Large intestine (tissue), 3 donors: ENCODE data around the gene MRPL54. TPM values are rescaled to one million over a fixed set of nuclear protein-coding genes. Genes with fewer than 3 reads are reported as not detected.

Source experiments
- DNase-seq, 2 donors: peaks; one replicate each; pipeline versions ENCODE4 v3.0.0 to v3.0.0-alpha.2; 2013
- H3K27ac ChIP-seq: one replicate; pipeline ENCODE4 v1.5.1; 2013; ENCODE audit warnings: low read length
- H3K27me3 ChIP-seq: 2 replicates; pipeline ENCODE4 v1.6.1; 2013; ENCODE audit warnings: low read length; ENCODE audit not compliant: control insufficient read depth, insufficient read depth
- H3K36me3 ChIP-seq: 2 replicates; pipeline ENCODE4 v1.6.1; 2013; ENCODE audit warnings: low read length; ENCODE audit not compliant: control insufficient read depth, insufficient read depth
- H3K4me1 ChIP-seq: one replicate; pipeline ENCODE4 v1.6.1; 2013; ENCODE audit warnings: low read length; ENCODE audit not compliant: control insufficient read depth, insufficient read depth
- H3K4me3 ChIP-seq: one replicate; pipeline ENCODE4 v1.5.1; 2013; ENCODE audit warnings: low read length
- H3K9me3 ChIP-seq: one replicate; pipeline ENCODE4 v1.6.1; 2013; ENCODE audit warnings: mild to moderate bottlenecking, low read depth, low read length, moderate library complexity; ENCODE audit not compliant: control insufficient read depth
- WGBS: methylation state at CpG from one replicate; pipeline ENCODE4 v1.1.5; 2013; ENCODE audit warnings: low lambda C conversion rate; ENCODE audit not compliant: insufficient coverage; 5-methylcytosine and 5-hydroxymethylcytosine counted together
- polyA plus RNA-seq: library from polyadenylated mRNA; unstranded; fragments of 120-200 nt; gene quantifications from one replicate; pipeline ENCODE4 v1.2.1, GENCODE V29; 2013

MRPL54 gene
- polyA plus RNA-seq, 1 donor, result 52.1 TPM

- H3K9me3 ChIP-seq, result peaks cover 5% of the 10 kb centered on the region
- no peak overlapping the region for H3K4me3 ChIP-seq
- no peaks in the 10 kb centered on the region for H3K36me3 ChIP-seq
- H3K27ac ChIP-seq, result no peak overlapping the region
- no peak for DNase-seq
- H3K27me3 ChIP-seq, result peaks cover 29% of the 10 kb centered on the region
- H3K4me1 ChIP-seq, result no peaks in the 10 kb centered on the region
- WGBS, result 100% methylated on average over 1 of the region's 6 CpGs
Measured at GRCh38 chr19:3798137-3798536, 35.7 kb downstream of the MRPL54 start.

GRCh38 chr19:3800996-3801395 lies 38.5 kb downstream of the MRPL54 start:
- peaks cover 5% of the 10 kb centered on the region for H3K9me3 ChIP-seq
- H3K36me3 ChIP-seq, result no peaks in the 10 kb centered on the region
- no peak overlapping the region for H3K4me3 ChIP-seq
- no CpG with 5 or more reads among the region's 21 CpGs for WGBS
- no peaks in the 10 kb centered on the region for H3K4me1 ChIP-seq
- H3K27me3 ChIP-seq, result peaks cover 34% of the 10 kb centered on the region
- no peak overlapping the region for H3K27ac ChIP-seq
- DNase-seq, result no peak

- Histone ChIP-seq H3K4me3 (no peak overlapping the region), H3K9me3 (peaks cover 5% of the 10 kb centered on the region), H3K36me3 (no peaks in the 10 kb centered on the region), H3K4me1 (no peaks in the 10 kb centered on the region), H3K27me3 (peaks cover 34% of the 10 kb centered on the region), H3K27ac (no peak overlapping the region)
- WGBS, result no CpG with 5 or more reads among the region's 46 CpGs
- DNase-seq, result no peak
Measured at GRCh38 chr19:3801412-3802096, 39.1 kb downstream of the MRPL54 start.

GRCh38 chr19:3803114-3803888 lies 40.8 kb downstream of the MRPL54 start:
- Histone ChIP-seq H3K9me3 (peaks cover 5% of the 10 kb centered on the region), H3K36me3 (no peaks in the 10 kb centered on the region), H3K27ac (no peak overlapping the region), H3K4me3 (no peak overlapping the region), H3K27me3 (peaks cover 34% of the 10 kb centered on the region), H3K4me1 (no peaks in the 10 kb centered on the region)
- WGBS, result 100% methylated on average over 1 of the region's 24 CpGs
- no peak for DNase-seq

- DNase-seq, result no peak
- Histone ChIP-seq H3K4me3 (no peak overlapping the region), H3K27ac (no peak overlapping the region), H3K4me1 (no peaks in the 10 kb centered on the region), H3K36me3 (no peaks in the 10 kb centered on the region), H3K27me3 (peaks cover 34% of the 10 kb centered on the region), H3K9me3 (peaks cover 10% of the 10 kb centered on the region)
- no CpG with 5 or more reads among the region's 10 CpGs for WGBS
Measured at GRCh38 chr19:3803986-3804385, 41.5 kb downstream of the MRPL54 start.

GRCh38 chr19:3804429-3804828 lies 41.9 kb downstream of the MRPL54 start:
- WGBS, result no CpG with 5 or more reads among the region's 13 CpGs
- peaks cover 10% of the 10 kb centered on the region for H3K9me3 ChIP-seq
- H3K27me3 ChIP-seq, result peaks cover 29% of the 10 kb centered on the region

GRCh38 chr19:3805859-3806258 lies 43.4 kb downstream of the MRPL54 start:
- no peak overlapping the region for H3K27ac ChIP-seq
- WGBS, result 50% methylated on average over 2 of the region's 29 CpGs
- H3K27me3 ChIP-seq, result peaks cover 23% of the 10 kb centered on the region
- no peak overlapping the region for H3K4me3 ChIP-seq
- DNase-seq, result no peak
- H3K4me1 ChIP-seq, result no peaks in the 10 kb centered on the region
- H3K9me3 ChIP-seq, result peaks cover 12% of the 10 kb centered on the region
- no peaks in the 10 kb centered on the region for H3K36me3 ChIP-seq

More at GRCh38 chr19:3804429-3804828, 41.9 kb downstream of the MRPL54 start:
- Histone ChIP-seq H3K27ac (no peak overlapping the region), H3K4me3 (no peak overlapping the region), H3K4me1 (no peaks in the 10 kb centered on the region), H3K36me3 (no peaks in the 10 kb centered on the region)
- no peak for DNase-seq

GRCh38 chr19:3807131-3807480 lies 44.6 kb downstream of the MRPL54 start:
- H3K36me3 ChIP-seq, result no peaks in the 10 kb centered on the region
- peaks cover 7% of the 10 kb centered on the region for H3K9me3 ChIP-seq
- H3K4me3 ChIP-seq, result no peak overlapping the region
- no peak overlapping the region for H3K27ac ChIP-seq
- no peaks in the 10 kb centered on the region for H3K4me1 ChIP-seq
- no CpG with 5 or more reads among the region's 19 CpGs for WGBS
- peaks cover 11% of the 10 kb centered on the region for H3K27me3 ChIP-seq
- no peak for DNase-seq

- no peak for DNase-seq
- WGBS, result 90% methylated on average over 2 of the region's 35 CpGs
- no peak overlapping the region for H3K4me3 ChIP-seq
- H3K9me3 ChIP-seq, result peaks cover 7% of the 10 kb centered on the region
- H3K36me3 ChIP-seq, result no peaks in the 10 kb centered on the region
- no peak overlapping the region for H3K27ac ChIP-seq
- H3K27me3 ChIP-seq, result peaks cover 8% of the 10 kb centered on the region
- no peaks in the 10 kb centered on the region for H3K4me1 ChIP-seq
Measured at GRCh38 chr19:3807574-3808354, 45.3 kb downstream of the MRPL54 start.

GRCh38 chr19:3808420-3809143 lies 46.1 kb downstream of the MRPL54 start:
- Histone ChIP-seq H3K4me3 (no peak overlapping the region), H3K27ac (no peak overlapping the region), H3K36me3 (no peaks in the 10 kb centered on the region), H3K27me3 (peaks cover 2% of the 10 kb centered on the region), H3K9me3 (peaks cover 7% of the 10 kb centered on the region), H3K4me1 (no peaks in the 10 kb centered on the region)
- no CpG with 5 or more reads among the region's 33 CpGs for WGBS
- no peak for DNase-seq
